ENCODE results near the gene ADAMTS9. TPM values are rescaled to one million over a fixed set of nuclear protein-coding genes. Genes with fewer than 3 reads are reported as not detected.

The ADAMTS9 gene
- total RNA-seq, 1 donor from 2014 or later, result 47.7 TPM

- Histone ChIP-seq H3K9me3 (ENCODE audit: low read depth) (no peaks in the 10 kb centered on the region), H3K27ac (no peak overlapping the region), H3K4me1 (peaks cover 6% of the 10 kb centered on the region), H3K4me3 (no peak overlapping the region), H3K4me2 (no peak overlapping the region), H3K9ac (no peak overlapping the region), H2AFZ (replicated peaks) (no peak overlapping the region), H3F3A (ENCODE audit: low read depth) (no peaks in the 10 kb centered on the region), H3K27me3 (no peaks in the 10 kb centered on the region), H3K36me3 (no peaks in the 10 kb centered on the region), H4K20me1 (ENCODE audit: low read depth) (no peaks in the 10 kb centered on the region), H3K79me2 (ENCODE audit: low read depth) (no peaks in the 10 kb centered on the region)
- no peak overlapping the region for H3K4me3 Mint-ChIP-seq
- no peak for DNase-seq (ENCODE audit: low spot score)
- peaks cover 2% of the 10 kb centered on the region for H3K27me3 Mint-ChIP-seq (ENCODE audit: insufficient read depth, low read depth)
- no peaks in the 10 kb centered on the region for H3K9me3 Mint-ChIP-seq
- H3K36me3 Mint-ChIP-seq, result peaks cover 76% of the 10 kb centered on the region
- TF ChIP-seq EZH2 (IDR thresholded peaks at IDR 0.05), result no peak
- TF ChIP-seq EZH2phosphoT487 (IDR thresholded peaks at IDR 0.05), result no peak
- TF ChIP-seq, protein P1, sequence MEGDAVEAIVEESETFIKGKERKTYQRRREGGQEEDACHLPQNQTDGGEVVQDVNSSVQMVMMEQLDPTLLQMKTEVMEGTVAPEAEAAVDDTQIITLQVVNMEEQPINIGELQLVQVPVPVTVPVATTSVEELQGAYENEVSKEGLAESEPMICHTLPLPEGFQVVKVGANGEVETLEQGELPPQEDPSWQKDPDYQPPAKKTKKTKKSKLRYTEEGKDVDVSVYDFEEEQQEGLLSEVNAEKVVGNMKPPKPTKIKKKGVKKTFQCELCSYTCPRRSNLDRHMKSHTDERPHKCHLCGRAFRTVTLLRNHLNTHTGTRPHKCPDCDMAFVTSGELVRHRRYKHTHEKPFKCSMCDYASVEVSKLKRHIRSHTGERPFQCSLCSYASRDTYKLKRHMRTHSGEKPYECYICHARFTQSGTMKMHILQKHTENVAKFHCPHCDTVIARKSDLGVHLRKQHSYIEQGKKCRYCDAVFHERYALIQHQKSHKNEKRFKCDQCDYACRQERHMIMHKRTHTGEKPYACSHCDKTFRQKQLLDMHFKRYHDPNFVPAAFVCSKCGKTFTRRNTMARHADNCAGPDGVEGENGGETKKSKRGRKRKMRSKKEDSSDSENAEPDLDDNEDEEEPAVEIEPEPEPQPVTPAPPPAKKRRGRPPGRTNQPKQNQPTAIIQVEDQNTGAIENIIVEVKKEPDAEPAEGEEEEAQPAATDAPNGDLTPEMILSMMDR (IDR thresholded peaks at IDR 0.05), result no peak
- peak overlapping the region; percentile 42 for H3K27ac Mint-ChIP-seq
- peaks cover 5% of the 10 kb centered on the region for H3K4me1 Mint-ChIP-seq
These were observed 74.8 kb downstream of the ADAMTS9 start for GRCh38 chr3:64612916-64613526.

- Histone ChIP-seq H3F3A (ENCODE audit: low read depth) (no peaks in the 10 kb centered on the region), H4K20me1 (ENCODE audit: low read depth) (no peaks in the 10 kb centered on the region), H3K4me1 (peaks cover 6% of the 10 kb centered on the region), H3K36me3 (no peaks in the 10 kb centered on the region), H3K9me3 (ENCODE audit: low read depth) (no peaks in the 10 kb centered on the region), H3K4me3 (no peak overlapping the region), H3K27ac (no peak overlapping the region), H2AFZ (replicated peaks) (no peak overlapping the region), H3K79me2 (ENCODE audit: low read depth) (no peaks in the 10 kb centered on the region), H3K9ac (no peak overlapping the region), H3K4me2 (no peak overlapping the region), H3K27me3 (no peaks in the 10 kb centered on the region)
- peaks cover 5% of the 10 kb centered on the region for H3K4me1 Mint-ChIP-seq
- no peak overlapping the region for H3K4me3 Mint-ChIP-seq
- no peaks in the 10 kb centered on the region for H3K9me3 Mint-ChIP-seq
- TF ChIP-seq, protein P1 (IDR thresholded peaks at IDR 0.05), result no peak
- TF ChIP-seq EZH2phosphoT487 (IDR thresholded peaks at IDR 0.05) (no peak), EZH2 (IDR thresholded peaks at IDR 0.05) (no peak)
- no peak overlapping the region for H3K27ac Mint-ChIP-seq
- H3K27me3 Mint-ChIP-seq (ENCODE audit: insufficient read depth, low read depth), result peaks cover 2% of the 10 kb centered on the region
- no peak for DNase-seq (ENCODE audit: low spot score)
- peaks cover 74% of the 10 kb centered on the region for H3K36me3 Mint-ChIP-seq
These were observed 75.5 kb downstream of the ADAMTS9 start for GRCh38 chr3:64612082-64612860.

GRCh38 chr3:64608741-64609140 is 79.1 kb downstream of the ADAMTS9 start:
- no peak for DNase-seq (ENCODE audit: low spot score)
- H3K36me3 Mint-ChIP-seq, result peaks cover 71% of the 10 kb centered on the region
- no peaks in the 10 kb centered on the region for H3K27me3 Mint-ChIP-seq (ENCODE audit: insufficient read depth, low read depth)
- no peak overlapping the region for H2AFZ ChIP-seq (replicated peaks)
- H3K9ac ChIP-seq, result no peak overlapping the region
- no peak overlapping the region for H3K4me3 Mint-ChIP-seq
- H3K9me3 ChIP-seq (ENCODE audit: low read depth), result no peaks in the 10 kb centered on the region
- no peaks in the 10 kb centered on the region for H4K20me1 ChIP-seq (ENCODE audit: low read depth)
- no peak overlapping the region for H3K4me2 ChIP-seq
- H3K27ac Mint-ChIP-seq, result no peak overlapping the region
- H3K4me1 ChIP-seq, result peaks cover 6% of the 10 kb centered on the region
- peaks cover 8% of the 10 kb centered on the region for H3K4me1 Mint-ChIP-seq
- no peaks in the 10 kb centered on the region for H3K79me2 ChIP-seq (ENCODE audit: low read depth)
- no peak overlapping the region for H3K27ac ChIP-seq
- H3K4me3 ChIP-seq, result no peak overlapping the region
- TF ChIP-seq EZH2phosphoT487 (IDR thresholded peaks at IDR 0.05) (no peak), EZH2 (IDR thresholded peaks at IDR 0.05) (no peak)
- TF ChIP-seq, protein P1 (IDR thresholded peaks at IDR 0.05), result no peak
- no peaks in the 10 kb centered on the region for H3K9me3 Mint-ChIP-seq
- H3K27me3 ChIP-seq, result no peaks in the 10 kb centered on the region
- no peaks in the 10 kb centered on the region for H3K36me3 ChIP-seq
- H3F3A ChIP-seq (ENCODE audit: low read depth), result no peaks in the 10 kb centered on the region

Measured in neural progenitor cell (in vitro differentiated cells).